ENCODE results near the gene DLGAP1.

DNA sequence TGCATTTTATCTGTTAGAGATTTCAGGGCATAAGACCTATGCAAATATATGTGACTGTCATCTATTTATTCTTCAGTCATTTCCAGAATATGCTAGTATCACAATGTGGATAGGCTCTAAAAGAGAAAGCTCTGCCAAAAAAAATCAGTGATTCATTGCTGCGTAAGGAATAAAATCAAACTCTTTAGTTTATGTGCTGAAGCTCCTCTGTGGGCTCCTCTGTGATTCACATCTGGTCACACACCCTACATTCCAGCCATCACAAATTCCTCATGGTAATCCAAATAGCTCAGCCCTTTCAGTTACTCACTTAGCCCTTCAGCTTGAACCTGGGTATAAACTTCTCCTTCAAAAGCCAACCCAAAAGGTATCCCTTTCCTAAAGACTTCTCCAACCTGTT is 21.4 kb downstream of the DLGAP1 start:
- TF ChIP-seq POLR2A (IDR thresholded peaks at IDR 0.05), result no peak
- TF ChIP-seq, protein P1, sequence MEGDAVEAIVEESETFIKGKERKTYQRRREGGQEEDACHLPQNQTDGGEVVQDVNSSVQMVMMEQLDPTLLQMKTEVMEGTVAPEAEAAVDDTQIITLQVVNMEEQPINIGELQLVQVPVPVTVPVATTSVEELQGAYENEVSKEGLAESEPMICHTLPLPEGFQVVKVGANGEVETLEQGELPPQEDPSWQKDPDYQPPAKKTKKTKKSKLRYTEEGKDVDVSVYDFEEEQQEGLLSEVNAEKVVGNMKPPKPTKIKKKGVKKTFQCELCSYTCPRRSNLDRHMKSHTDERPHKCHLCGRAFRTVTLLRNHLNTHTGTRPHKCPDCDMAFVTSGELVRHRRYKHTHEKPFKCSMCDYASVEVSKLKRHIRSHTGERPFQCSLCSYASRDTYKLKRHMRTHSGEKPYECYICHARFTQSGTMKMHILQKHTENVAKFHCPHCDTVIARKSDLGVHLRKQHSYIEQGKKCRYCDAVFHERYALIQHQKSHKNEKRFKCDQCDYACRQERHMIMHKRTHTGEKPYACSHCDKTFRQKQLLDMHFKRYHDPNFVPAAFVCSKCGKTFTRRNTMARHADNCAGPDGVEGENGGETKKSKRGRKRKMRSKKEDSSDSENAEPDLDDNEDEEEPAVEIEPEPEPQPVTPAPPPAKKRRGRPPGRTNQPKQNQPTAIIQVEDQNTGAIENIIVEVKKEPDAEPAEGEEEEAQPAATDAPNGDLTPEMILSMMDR (IDR thresholded peaks at IDR 0.05), result no peak

All from testis (tissue), 2 donors.